Measurements from ENCODE around the gene IQSEC1. TPM values are rescaled to one million over a fixed set of nuclear protein-coding genes. Genes with fewer than 3 reads are reported as not detected.

IQSEC1 gene
- total RNA-seq, 1 donor from 2014 or later: 29.5 TPM

DNA sequence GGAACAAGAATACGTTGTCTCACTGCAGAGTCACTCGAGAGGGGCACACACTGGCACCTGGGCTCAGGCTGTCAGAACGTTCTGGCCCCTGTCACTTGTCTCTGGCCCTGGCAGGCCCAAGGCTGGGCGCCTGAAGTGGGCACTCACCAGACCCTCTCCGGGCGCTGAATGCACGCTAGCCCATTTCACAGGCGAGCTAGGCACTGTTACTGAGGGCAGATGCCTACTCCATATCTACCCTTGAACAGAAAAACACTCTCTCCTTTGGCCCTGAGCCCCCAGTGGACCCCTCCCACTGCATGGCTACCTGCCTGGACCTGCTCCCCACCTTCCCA lies 42.3 kb upstream of the IQSEC1 start:
- no peak for DNase-seq (ENCODE audit: low read depth)
- TF ChIP-seq, protein P1, sequence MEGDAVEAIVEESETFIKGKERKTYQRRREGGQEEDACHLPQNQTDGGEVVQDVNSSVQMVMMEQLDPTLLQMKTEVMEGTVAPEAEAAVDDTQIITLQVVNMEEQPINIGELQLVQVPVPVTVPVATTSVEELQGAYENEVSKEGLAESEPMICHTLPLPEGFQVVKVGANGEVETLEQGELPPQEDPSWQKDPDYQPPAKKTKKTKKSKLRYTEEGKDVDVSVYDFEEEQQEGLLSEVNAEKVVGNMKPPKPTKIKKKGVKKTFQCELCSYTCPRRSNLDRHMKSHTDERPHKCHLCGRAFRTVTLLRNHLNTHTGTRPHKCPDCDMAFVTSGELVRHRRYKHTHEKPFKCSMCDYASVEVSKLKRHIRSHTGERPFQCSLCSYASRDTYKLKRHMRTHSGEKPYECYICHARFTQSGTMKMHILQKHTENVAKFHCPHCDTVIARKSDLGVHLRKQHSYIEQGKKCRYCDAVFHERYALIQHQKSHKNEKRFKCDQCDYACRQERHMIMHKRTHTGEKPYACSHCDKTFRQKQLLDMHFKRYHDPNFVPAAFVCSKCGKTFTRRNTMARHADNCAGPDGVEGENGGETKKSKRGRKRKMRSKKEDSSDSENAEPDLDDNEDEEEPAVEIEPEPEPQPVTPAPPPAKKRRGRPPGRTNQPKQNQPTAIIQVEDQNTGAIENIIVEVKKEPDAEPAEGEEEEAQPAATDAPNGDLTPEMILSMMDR (IDR thresholded peaks at IDR 0.05; ENCODE audit: insufficient read depth, low read depth, low read length): no peak
- no peak for TF ChIP-seq EZH2 (IDR thresholded peaks at IDR 0.05; ENCODE audit: insufficient read depth, low read length)
- Histone ChIP-seq H3K4me3 (ENCODE audit: insufficient read depth, low read depth, low read length) (no peak overlapping the region), H3K79me2 (ENCODE audit: insufficient read depth, low read length) (no peaks in the 10 kb centered on the region), H3K36me3 (ENCODE audit: insufficient read depth, low read length) (no peaks in the 10 kb centered on the region), H3K27me3 (ENCODE audit: insufficient read depth, low read length) (no peaks in the 10 kb centered on the region), H3K27ac (ENCODE audit: low read depth, low read length) (no peak overlapping the region), H2AFZ (ENCODE audit: low read depth, low read length) (no peak overlapping the region), H4K20me1 (ENCODE audit: insufficient read depth, low read length) (no peaks in the 10 kb centered on the region), H3K9ac (ENCODE audit: low read length) (no peak overlapping the region), H3K9me3 (ENCODE audit: insufficient read depth, low read depth, low read length) (no peaks in the 10 kb centered on the region), H3K4me2 (ENCODE audit: low read length) (no peak overlapping the region), H3K4me1 (ENCODE audit: insufficient read depth, low read length) (no peaks in the 10 kb centered on the region)
- peaks cover 39% of the 10 kb centered on the region for H3K27me3 Mint-ChIP-seq (ENCODE audit: low read depth, unreplicated experiment)
- H3K4me1 Mint-ChIP-seq (ENCODE audit: low read depth, unreplicated experiment): peaks cover 3% of the 10 kb centered on the region
- no peak for FAIRE-seq
- no peaks in the 10 kb centered on the region for H3K9me3 Mint-ChIP-seq (ENCODE audit: unreplicated experiment)
- H3K4me3 Mint-ChIP-seq (ENCODE audit: unreplicated experiment): no peak overlapping the region
- H3K27ac Mint-ChIP-seq (ENCODE audit: unreplicated experiment): no peak overlapping the region
- H3K36me3 Mint-ChIP-seq (ENCODE audit: low read depth, unreplicated experiment): peaks cover 2% of the 10 kb centered on the region

DNA sequence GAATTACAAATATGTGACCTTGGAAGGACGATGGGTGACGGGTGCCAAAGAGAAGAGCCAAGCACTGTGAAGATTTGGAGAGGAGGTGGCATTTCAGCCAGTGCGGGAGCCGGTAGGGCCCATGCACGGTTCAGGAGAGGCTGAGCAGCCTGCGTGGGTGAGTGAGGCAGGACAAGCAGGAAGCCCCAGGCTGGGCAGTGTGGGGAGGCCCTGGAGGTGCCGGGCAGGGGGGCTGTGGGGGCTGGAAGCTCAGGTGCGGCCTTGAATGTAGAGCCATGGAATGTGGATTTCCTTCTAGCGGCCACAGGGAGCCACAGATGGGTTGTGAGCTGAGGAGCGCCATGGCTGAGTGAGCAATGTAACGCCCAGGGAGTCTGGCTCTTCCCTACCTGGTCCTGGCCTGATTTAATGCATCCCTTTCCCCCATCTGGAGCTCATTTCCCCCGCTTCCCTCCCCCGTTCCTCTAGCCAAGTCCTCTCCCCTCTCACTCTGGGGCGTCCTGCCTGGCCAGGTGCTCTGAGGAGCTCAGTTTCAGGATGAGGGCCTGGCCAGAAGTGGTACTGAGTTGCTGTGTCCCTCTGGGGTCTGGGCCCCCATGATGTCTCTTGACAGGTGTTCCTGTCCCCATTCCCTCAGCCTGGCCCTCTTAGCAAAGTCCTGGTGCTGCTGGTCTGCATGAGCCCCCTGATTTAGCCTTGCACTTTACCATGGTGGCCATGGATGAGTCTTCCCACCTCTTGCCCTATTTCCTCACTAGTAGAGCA lies 41.8 kb upstream of the IQSEC1 start:
- no peaks in the 10 kb centered on the region for H3K79me2 ChIP-seq (ENCODE audit: insufficient read depth, low read length)
- no peaks in the 10 kb centered on the region for H4K20me1 ChIP-seq (ENCODE audit: insufficient read depth, low read length)
- FAIRE-seq: no peak
- no peak overlapping the region for H3K4me3 Mint-ChIP-seq (ENCODE audit: unreplicated experiment)
- no peak overlapping the region for H3K27ac ChIP-seq (ENCODE audit: low read depth, low read length)
- no peaks in the 10 kb centered on the region for H3K9me3 Mint-ChIP-seq (ENCODE audit: unreplicated experiment)
- H3K4me1 Mint-ChIP-seq (ENCODE audit: low read depth, unreplicated experiment): peaks cover 5% of the 10 kb centered on the region
- no peak overlapping the region for H2AFZ ChIP-seq (ENCODE audit: low read depth, low read length)
- H3K4me1 ChIP-seq (ENCODE audit: insufficient read depth, low read length): no peaks in the 10 kb centered on the region
- peaks cover 35% of the 10 kb centered on the region for H3K27me3 Mint-ChIP-seq (ENCODE audit: low read depth, unreplicated experiment)
- H3K27ac Mint-ChIP-seq (ENCODE audit: unreplicated experiment): peak overlapping the region; percentile 15
- no peak overlapping the region for H3K4me3 ChIP-seq (ENCODE audit: insufficient read depth, low read depth, low read length)
- no peak overlapping the region for H3K4me2 ChIP-seq (ENCODE audit: low read length)
- no peak for TF ChIP-seq EZH2 (IDR thresholded peaks at IDR 0.05; ENCODE audit: insufficient read depth, low read length)
- TF ChIP-seq, protein P1 (IDR thresholded peaks at IDR 0.05; ENCODE audit: insufficient read depth, low read depth, low read length): no peak
- H3K27me3 ChIP-seq (ENCODE audit: insufficient read depth, low read length): no peaks in the 10 kb centered on the region
- no peaks in the 10 kb centered on the region for H3K9me3 ChIP-seq (ENCODE audit: insufficient read depth, low read depth, low read length)
- H3K36me3 Mint-ChIP-seq (ENCODE audit: low read depth, unreplicated experiment): peaks cover 2% of the 10 kb centered on the region
- H3K36me3 ChIP-seq (ENCODE audit: insufficient read depth, low read length): no peaks in the 10 kb centered on the region
- no peak overlapping the region for H3K9ac ChIP-seq (ENCODE audit: low read length)
- DNase-seq (ENCODE audit: low read depth): no peak
